PC-9 (cell line): Measurements from ENCODE around the gene BMP4. TPM values are rescaled to one million over a fixed set of nuclear protein-coding genes. Genes with fewer than 3 reads are reported as not detected.

Experiments used
- BruUV-seq: library from RNA; stranded (reverse); fragments of 400-500 nt; replicated peaks from 2 replicates; lab custom pipeline; 2021; lab: Mats Ljungman, UMichigan
- CTCF ChIA-PET: fragments of 300-600 bp; sonication (Branson Sonifier 250); formaldehyde crosslinking; loops from one replicate; lab custom pipeline; 2022; ENCODE audit warnings: antibody characterized with exemption; lab: Charles Lee
- POLR2A ChIA-PET: fragments of 300-600 bp; sonication (Branson Sonifier 250); formaldehyde crosslinking; loops from one replicate; lab custom pipeline; 2022; ENCODE audit warnings: antibody characterized with exemption; ENCODE audit not compliant: unreplicated experiment; lab: Charles Lee
- DNase-seq, 2 experiments: peaks; one replicate each; pipeline versions ENCODE4 v3.0.0 to v3.0.0-alpha.2; 2015 to 2022; ENCODE audit warnings: mixed read lengths in 1 of 2
- H2AFZ ChIP-seq: fragments of 200-600 bp; sonication (generic); 2 replicates; pipeline ENCODE4 v1.8.1; 2017; ENCODE audit warnings: antibody characterized with exemption
- H3F3A ChIP-seq: fragments of 200-600 bp; sonication (generic); 2 replicates; pipeline ENCODE4 v1.8.1; 2017; ENCODE audit warnings: antibody characterized with exemption, mild to moderate bottlenecking, low read depth; ENCODE audit not compliant: insufficient read depth
- H3K27ac ChIP-seq: fragments of 200-600 bp; sonication (generic); 2 replicates; pipeline ENCODE4 v1.6.1; 2016; ENCODE audit warnings: mixed run types
- H3K27me3 ChIP-seq: fragments of 200-600 bp; sonication (generic); 2 replicates; pipeline ENCODE4 v1.6.1; 2016; ENCODE audit warnings: low read depth, mixed run types; ENCODE audit not compliant: insufficient read depth
- H3K36me3 ChIP-seq: fragments of 200-600 bp; sonication (generic); 2 replicates; pipeline ENCODE4 v1.6.1; 2016; ENCODE audit warnings: low read depth, mixed run types
- H3K4me1 ChIP-seq: fragments of 200-600 bp; sonication (generic); replicated peaks from 2 replicates; pipeline ENCODE4 v1.6.1; 2016; ENCODE audit warnings: mixed run types; ENCODE audit not compliant: insufficient read depth
- H3K4me2 ChIP-seq: fragments of 200-600 bp; sonication (generic); 2 replicates; pipeline ENCODE4 v1.6.1; 2017; ENCODE audit warnings: mixed run types
- H3K4me3 ChIP-seq: fragments of 200-600 bp; sonication (generic); 2 replicates; pipeline ENCODE4 v1.6.1; 2016; ENCODE audit warnings: mixed run types
- H3K79me2 ChIP-seq: fragments of 200-600 bp; sonication (generic); 2 replicates; pipeline ENCODE4 v1.6.1; 2017; ENCODE audit warnings: low read depth, mixed run types
- H3K9me2 ChIP-seq: fragments of 200-600 bp; sonication (generic); 2 replicates; pipeline ENCODE4 v1.8.1; 2017; ENCODE audit warnings: mild to moderate bottlenecking; ENCODE audit not compliant: insufficient read depth
- H3K9me3 ChIP-seq: fragments of 200-600 bp; sonication (generic); 2 replicates; pipeline ENCODE4 v1.8.1; 2016; ENCODE audit warnings: low read depth; ENCODE audit not compliant: insufficient read depth
- H4K20me1 ChIP-seq: fragments of 200-600 bp; sonication (generic); 2 replicates; pipeline ENCODE4 v1.8.1; 2017; ENCODE audit not compliant: insufficient read depth
- CTCF ChIP-seq: fragments of 200-600 bp; sonication (generic); conservative IDR thresholded peaks from 2 replicates; pipeline ENCODE4 v1.6.1; 2017; ENCODE audit warnings: mixed run types, antibody characterized with exemption, mild to moderate bottlenecking, moderate library complexity
- EZH2 ChIP-seq: fragments of 200-600 bp; sonication (generic); IDR thresholded peaks from 2 replicates; pipeline ENCODE4 v1.8.0; 2017; ENCODE audit warnings: antibody characterized with exemption, low read depth
- intact Hi-C: fragments of 100-400 bp; cut with micrococcal nuclease; formaldehyde crosslinking; loops from one replicate; pipeline ENCODE4 v1.10.0; 2022; ENCODE audit not compliant: unreplicated experiment
- total RNA-seq: library from RNA; stranded (reverse); gene quantifications from 2 replicates; pipeline ENCODE4 v1.2.3, GENCODE V29; 2021

The BMP4 gene
- total RNA-seq, 1 experiment from 2014 or later: 63.5 TPM

GRCh38 chr14:53912021-53912420 lies 44.6 kb downstream of the BMP4 start:
- intact Hi-C loops: no loop called here
- POLR2A ChIA-PET: interaction anchor here (0.6 kb wide), 1 partner anchor 334 kb away, joined by 3 read pairs; no protein-coding TSS in a partner anchor
- no peaks in the 10 kb centered on the region for H4K20me1 ChIP-seq

GRCh38 chr14:53908416-53908815 lies 48.2 kb downstream of the BMP4 start:
- TF ChIP-seq CTCF (no peak), EZH2 (no peak)
- H3K4me1 ChIP-seq: no peaks in the 10 kb centered on the region
- intact Hi-C loops: no loop called here
- no peaks in the 10 kb centered on the region for H3K27me3 ChIP-seq
- H3F3A ChIP-seq: no peaks in the 10 kb centered on the region
- H3K79me2 ChIP-seq: no peaks in the 10 kb centered on the region
- no peak overlapping the region for H3K4me3 ChIP-seq
- H2AFZ ChIP-seq: no peak overlapping the region
- H3K36me3 ChIP-seq: no peaks in the 10 kb centered on the region
- BruUV-seq: no TSS peak
- ChIA-PET POLR2A (interaction anchor here (0.5 kb wide), 1 partner anchor 349 kb away, joined by 3 read pairs; no protein-coding TSS in a partner anchor), CTCF (no interaction called here)
- H3K27ac ChIP-seq: no peak overlapping the region
- DNase-seq: no peak
- H3K9me3 ChIP-seq: peaks cover 8% of the 10 kb centered on the region; the same call in 1 of the 2 replicates
- no peaks in the 10 kb centered on the region for H3K9me2 ChIP-seq
- no peak overlapping the region for H3K4me2 ChIP-seq
- H4K20me1 ChIP-seq: no peaks in the 10 kb centered on the region

More at GRCh38 chr14:53912021-53912420, 44.6 kb downstream of the BMP4 start:
- Histone ChIP-seq H3K27ac (no peak overlapping the region), H3K27me3 (no peaks in the 10 kb centered on the region), H3K4me1 (no peaks in the 10 kb centered on the region), H2AFZ (no peak overlapping the region), H3F3A (no peaks in the 10 kb centered on the region), H3K9me2 (no peaks in the 10 kb centered on the region), H3K79me2 (no peaks in the 10 kb centered on the region), H3K4me3 (no peak overlapping the region), H3K9me3 (no peaks in the 10 kb centered on the region), H3K4me2 (no peak overlapping the region), H3K36me3 (no peaks in the 10 kb centered on the region)
- no peak for TF ChIP-seq CTCF
- no peak for TF ChIP-seq EZH2
- BruUV-seq: no TSS peak
- no peak for DNase-seq
- CTCF ChIA-PET: no interaction called here

- no peaks in the 10 kb centered on the region for H3K36me3 ChIP-seq
- BruUV-seq: no TSS peak
- intact Hi-C loops: no loop called here
- no peak overlapping the region for H2AFZ ChIP-seq
- ChIA-PET POLR2A (no interaction called here), CTCF (no interaction called here)
- no peaks in the 10 kb centered on the region for H3F3A ChIP-seq
- H3K4me2 ChIP-seq: no peak overlapping the region
- TF ChIP-seq EZH2 (no peak), CTCF (no peak)
- no peaks in the 10 kb centered on the region for H3K4me1 ChIP-seq
- peaks cover 8% of the 10 kb centered on the region; the same call in 1 of the 2 replicates for H3K9me3 ChIP-seq
- no peak overlapping the region for H3K4me3 ChIP-seq
- H4K20me1 ChIP-seq: no peaks in the 10 kb centered on the region
- DNase-seq: no peak
- H3K9me2 ChIP-seq: no peaks in the 10 kb centered on the region
- H3K27ac ChIP-seq: no peak overlapping the region
- no peaks in the 10 kb centered on the region for H3K27me3 ChIP-seq
- H3K79me2 ChIP-seq: no peaks in the 10 kb centered on the region
These were observed 54.3 kb downstream of the BMP4 start for GRCh38 chr14:53902307-53902706.
